Keratinocyte (primary cell): ENCODE measurements around the gene TMEM181. TPM values are rescaled to one million over a fixed set of nuclear protein-coding genes. Genes with fewer than 3 reads are reported as not detected.

Experiments used
- DNase-seq: peaks from one replicate; pipeline ENCODE4 v3.0.0-alpha.2; 2011; ENCODE audit warnings: low read depth, missing footprints, low spot score
- FAIRE-seq: peaks from 2 replicates; lab custom pipeline; 2011; peaks lifted over from hg19 to GRCh38; lab: Jason Lieb, UNC
- H2AFZ ChIP-seq: 2 replicates; pipeline ENCODE4 v1.6.0; 2012; ENCODE audit warnings: low read length, control low read depth, inconsistent platforms; ENCODE audit not compliant: control insufficient read depth
- H3K27ac ChIP-seq: 2 replicates; pipeline ENCODE4 v1.5.1; 2011; ENCODE audit warnings: low read length; ENCODE audit not compliant: control insufficient read depth, insufficient read depth
- H3K27me3 ChIP-seq: 3 replicates; pipeline ENCODE4 v1.6.0; 2011; ENCODE audit warnings: low read length; ENCODE audit not compliant: control insufficient read depth, insufficient read depth; ENCODE audit errors: extremely low read depth
- H3K36me3 ChIP-seq, 2 experiments: 2 replicates in 1 of 2; 3 replicates in 1 of 2; pipeline ENCODE4 v1.5.1; 2011; ENCODE audit warnings: low read length in 2 of 2, mild to moderate bottlenecking in 1 of 2; ENCODE audit not compliant: control insufficient read depth in 2 of 2, insufficient read depth in 2 of 2; ENCODE audit errors: extremely low read depth in 1 of 2
- H3K4me1 ChIP-seq: 3 replicates; pipeline ENCODE4 v1.5.1; 2011; ENCODE audit warnings: low read length; ENCODE audit not compliant: control insufficient read depth, insufficient read depth; ENCODE audit errors: extremely low read depth
- H3K4me2 ChIP-seq: 3 replicates; pipeline ENCODE4 v1.6.0; 2011; ENCODE audit warnings: low read depth, low read length; ENCODE audit not compliant: control insufficient read depth, insufficient read depth; ENCODE audit errors: extremely low read depth
- H3K4me3 ChIP-seq, 3 experiments: fragments of 200-600 bp in 1 of 3; sonication (generic) in 1 of 3; 2 replicates in 2 of 3; 3 replicates in 1 of 3; pipeline ENCODE4 v1.5.1; 2011 to 2016; ENCODE audit warnings: low read length in 3 of 3, mild to moderate bottlenecking in 3 of 3, control low read depth in 2 of 3, inconsistent platforms in 1 of 3, low read depth in 1 of 3, mixed read lengths in 1 of 3, mixed run types in 1 of 3, moderate library complexity in 1 of 3; ENCODE audit not compliant: control insufficient read depth in 2 of 3, insufficient read depth in 2 of 3; ENCODE audit errors: extremely low read depth in 1 of 3
- H3K79me2 ChIP-seq: 2 replicates; pipeline ENCODE4 v1.6.0; 2012; ENCODE audit warnings: low read length; ENCODE audit not compliant: control insufficient read depth, insufficient read depth
- H3K9ac ChIP-seq: 3 replicates; pipeline ENCODE4 v1.6.0; 2011; ENCODE audit warnings: low read length; ENCODE audit not compliant: control insufficient read depth, insufficient read depth; ENCODE audit errors: extremely low read depth
- H3K9me1 ChIP-seq: 3 replicates; pipeline ENCODE4 v1.6.0; 2011; ENCODE audit warnings: low read length; ENCODE audit not compliant: control insufficient read depth, insufficient read depth; ENCODE audit errors: extremely low read depth
- H3K9me3 ChIP-seq: 2 replicates; pipeline ENCODE4 v1.5.1; 2012; ENCODE audit warnings: low read depth, low read length; ENCODE audit not compliant: control insufficient read depth
- H4K20me1 ChIP-seq: 3 replicates; pipeline ENCODE4 v1.6.0; 2011; ENCODE audit warnings: low read length; ENCODE audit not compliant: control insufficient read depth, insufficient read depth; ENCODE audit errors: extremely low read depth
- EZH2 ChIP-seq: IDR thresholded peaks from one replicate; pipeline ENCODE4 v1.6.1; 2012; ENCODE audit warnings: inconsistent platforms, mild to moderate bottlenecking, low read length, moderate library complexity
- dilution Hi-C: fragments of 300-500 bp; cut with MboI; formaldehyde crosslinking; loops from one replicate; pipeline ENCODE4 v1.7.0; 2020; ENCODE audit warnings: low sequenced_read_pairs; ENCODE audit not compliant: extremely low pct_ligation_motif_present
- polyA plus RNA-seq, 5 experiments: library from polyadenylated mRNA; depleted of rRNA in 3 of 5; stranded (reverse) in 3 of 5; stranded (forward) in 1 of 5; unstranded in 1 of 5; fragments of >200 nt; gene quantifications; 1 replicate in 1 of 5; 2 replicates in 3 of 5; 3 replicates in 1 of 5; pipeline versions ENCODE4 v1.2.1 to v1.2.3, GENCODE V29; 2011 to 2012; ENCODE audit warnings: missing spikeins in 2 of 5, low read depth in 1 of 5, low replicate concordance in 1 of 5
- TF ChIP-seq, protein P1 (sequence below), 3 experiments: IDR thresholded peaks in 1 of 3; conservative IDR thresholded peaks in 1 of 3; optimal IDR thresholded peaks in 1 of 3; 2 replicates in 2 of 3; 3 replicates in 1 of 3; pipeline versions ENCODE3 to v1.5.1; 2011; ENCODE audit warnings: low read length in 3 of 3, mild to moderate bottlenecking in 3 of 3, moderate library complexity in 2 of 3, control low read depth in 1 of 3, inconsistent platforms in 1 of 3; ENCODE audit not compliant: insufficient read depth in 2 of 3; ENCODE audit errors: extremely low read depth in 1 of 3

Gene TMEM181
- polyA plus RNA-seq, 1 donor (not counting 4 experiments of a cell fraction or from before 2014, with no cell fraction given): 31.9 TPM

DNA sequence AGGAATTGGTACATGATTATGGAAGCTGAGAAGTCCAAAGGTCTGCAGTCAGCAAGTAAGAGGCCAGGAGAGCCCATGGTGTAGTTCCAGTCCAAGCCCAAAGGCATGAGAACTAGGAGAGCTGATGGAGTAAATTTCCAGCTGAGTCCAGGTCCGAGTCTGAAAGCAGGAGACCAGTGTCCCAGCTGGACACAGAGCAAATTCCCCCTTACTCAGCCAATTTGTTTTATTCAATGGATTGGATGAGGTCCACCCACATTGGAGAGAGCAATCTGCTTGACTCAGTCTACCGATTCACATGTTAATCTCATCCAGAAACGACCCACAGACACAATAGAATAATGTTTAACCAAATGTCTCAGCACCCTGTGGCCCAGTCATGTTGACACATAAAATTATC, 14.9 kb downstream of the TMEM181 start:
- H3K9me3 ChIP-seq: no peaks in the 10 kb centered on the region
- H3K4me2 ChIP-seq: no peak overlapping the region
- H3K9me1 ChIP-seq: no peaks in the 10 kb centered on the region
- no peaks in the 10 kb centered on the region for H3K27me3 ChIP-seq
- no peak overlapping the region for H3K27ac ChIP-seq
- H3K36me3 ChIP-seq: peaks cover 14 to 17% of the 10 kb centered on the region in 2 experiments
- peaks cover 70% of the 10 kb centered on the region for H3K79me2 ChIP-seq
- TF ChIP-seq EZH2: no peak
- TF ChIP-seq, protein P1, sequence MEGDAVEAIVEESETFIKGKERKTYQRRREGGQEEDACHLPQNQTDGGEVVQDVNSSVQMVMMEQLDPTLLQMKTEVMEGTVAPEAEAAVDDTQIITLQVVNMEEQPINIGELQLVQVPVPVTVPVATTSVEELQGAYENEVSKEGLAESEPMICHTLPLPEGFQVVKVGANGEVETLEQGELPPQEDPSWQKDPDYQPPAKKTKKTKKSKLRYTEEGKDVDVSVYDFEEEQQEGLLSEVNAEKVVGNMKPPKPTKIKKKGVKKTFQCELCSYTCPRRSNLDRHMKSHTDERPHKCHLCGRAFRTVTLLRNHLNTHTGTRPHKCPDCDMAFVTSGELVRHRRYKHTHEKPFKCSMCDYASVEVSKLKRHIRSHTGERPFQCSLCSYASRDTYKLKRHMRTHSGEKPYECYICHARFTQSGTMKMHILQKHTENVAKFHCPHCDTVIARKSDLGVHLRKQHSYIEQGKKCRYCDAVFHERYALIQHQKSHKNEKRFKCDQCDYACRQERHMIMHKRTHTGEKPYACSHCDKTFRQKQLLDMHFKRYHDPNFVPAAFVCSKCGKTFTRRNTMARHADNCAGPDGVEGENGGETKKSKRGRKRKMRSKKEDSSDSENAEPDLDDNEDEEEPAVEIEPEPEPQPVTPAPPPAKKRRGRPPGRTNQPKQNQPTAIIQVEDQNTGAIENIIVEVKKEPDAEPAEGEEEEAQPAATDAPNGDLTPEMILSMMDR (optimal IDR thresholded peaks at IDR 0.05 in 1 of 3, IDR thresholded peaks at IDR 0.05 in 1 of 3, conservative IDR thresholded peaks at IDR 0.05 in 1 of 3; ENCODE audit: extremely low read depth in 1 of 3, insufficient read depth in 2 of 3, low read length in 3 of 3): no peak
- H4K20me1 ChIP-seq: no peaks in the 10 kb centered on the region
- no peak for DNase-seq
- dilution Hi-C loops: no loop called here
- H3K9ac ChIP-seq: no peak overlapping the region
- peaks cover 16% of the 10 kb centered on the region for H3K4me1 ChIP-seq
- H3K4me3 ChIP-seq: no peak overlapping the region
- no peak for FAIRE-seq
- no peak overlapping the region for H2AFZ ChIP-seq

- no peak overlapping the region for H3K27ac ChIP-seq
- no peak overlapping the region for H3K9ac ChIP-seq
- H3K4me2 ChIP-seq: no peak overlapping the region
- no peak overlapping the region for H2AFZ ChIP-seq
- no peak overlapping the region for H3K4me3 ChIP-seq
- FAIRE-seq (no peak), DNase-seq (no peak)
- H3K4me1 ChIP-seq: peaks cover 16% of the 10 kb centered on the region
- TF ChIP-seq EZH2: no peak
- TF ChIP-seq, protein P1 (optimal IDR thresholded peaks at IDR 0.05 in 1 of 3, IDR thresholded peaks at IDR 0.05 in 1 of 3, conservative IDR thresholded peaks at IDR 0.05 in 1 of 3; ENCODE audit: extremely low read depth in 1 of 3, insufficient read depth in 2 of 3, low read length in 3 of 3): no peak
- H3K36me3 ChIP-seq: peaks cover 15 to 17% of the 10 kb centered on the region in 2 experiments
- no peaks in the 10 kb centered on the region for H3K9me3 ChIP-seq
- no peaks in the 10 kb centered on the region for H3K9me1 ChIP-seq
- peaks cover 67% of the 10 kb centered on the region for H3K79me2 ChIP-seq
- H4K20me1 ChIP-seq: no peaks in the 10 kb centered on the region
- dilution Hi-C loops: no loop called here
- H3K27me3 ChIP-seq: no peaks in the 10 kb centered on the region
Observed at GRCh38 chr6:158575550-158575949, 15.7 kb downstream of the TMEM181 start.
